ENCODE measurements around the gene COX7B2.

COX7B2 gene

DNA sequence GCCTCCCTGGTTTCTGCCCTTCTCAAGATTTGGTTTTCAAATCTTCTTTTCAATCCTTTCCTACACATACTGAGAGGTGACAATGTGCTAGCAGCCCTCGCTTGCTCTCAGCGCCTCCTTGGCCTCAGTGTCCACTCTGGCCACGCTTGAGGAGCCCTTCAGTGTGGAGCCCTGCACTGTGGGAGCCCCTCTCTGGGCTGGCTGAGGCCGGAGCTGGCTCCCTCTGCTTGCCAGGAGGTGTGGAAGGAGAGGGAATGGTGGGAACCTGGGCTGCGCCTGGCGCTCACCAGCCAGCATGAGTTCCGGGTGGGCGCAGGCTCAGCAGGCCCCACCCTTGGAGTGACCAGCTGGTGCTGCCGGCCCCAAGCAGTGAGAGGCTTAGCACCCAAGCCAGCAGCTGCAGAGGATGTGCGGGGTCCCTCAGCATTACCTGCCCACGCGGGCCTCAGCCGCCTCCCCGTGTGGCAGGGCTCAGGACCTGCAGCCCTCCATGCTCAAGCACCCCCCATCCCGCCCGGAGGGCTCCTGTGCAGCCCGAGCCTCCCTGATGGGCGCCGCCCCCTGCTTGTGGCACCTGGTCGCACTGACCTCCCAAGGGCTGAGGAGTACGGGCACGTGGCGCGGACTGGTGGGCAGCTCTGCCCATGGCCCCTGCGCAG is 127.5 kb downstream of the COX7B2 start:
- no peak overlapping the region for H3K27ac ChIP-seq
- H3K4me3 ChIP-seq: no peak overlapping the region

DNA sequence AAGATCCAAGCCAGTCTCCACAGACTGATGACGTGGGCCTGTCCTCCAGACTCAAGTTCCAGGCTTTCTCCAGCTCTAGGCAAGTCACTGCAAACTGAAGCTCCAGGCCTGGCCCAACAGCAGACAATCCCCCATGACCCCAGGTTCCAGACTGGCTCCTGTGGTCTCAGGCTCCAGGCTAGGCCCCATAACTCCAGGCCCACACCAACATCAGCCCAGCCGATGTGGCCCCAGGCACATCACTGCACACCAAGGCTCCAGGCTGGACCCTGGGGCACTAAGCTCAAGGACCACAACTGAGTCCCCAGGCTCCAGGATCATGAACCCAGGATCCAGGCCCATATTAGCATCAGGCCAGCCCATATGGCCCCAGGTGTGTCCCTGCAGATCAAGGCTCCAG is 143.6 kb downstream of the COX7B2 start:
- no peak overlapping the region for H3K4me3 ChIP-seq
- no peak overlapping the region for H3K27ac ChIP-seq

DNA sequence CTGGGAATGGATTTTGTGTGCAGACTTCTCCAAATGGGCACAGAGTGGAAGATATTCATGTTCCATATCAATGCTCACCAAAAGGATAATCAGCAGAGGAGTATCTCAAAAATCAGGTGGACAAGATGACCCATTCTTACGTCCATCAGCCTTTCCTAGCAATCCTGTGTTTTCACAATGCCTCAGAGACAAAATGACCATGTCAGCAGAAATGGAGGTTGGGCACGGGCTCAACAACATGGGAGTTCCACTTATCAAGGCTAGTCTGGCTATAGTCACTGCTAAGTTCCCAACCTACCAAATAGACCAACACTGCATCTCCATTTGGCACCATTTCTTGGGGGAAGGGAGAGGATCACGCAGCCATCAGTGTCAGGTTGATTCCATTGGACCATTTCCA is 179.0 kb downstream of the COX7B2 start:
- Histone ChIP-seq H3K27ac (no peak overlapping the region), H3K4me3 (no peak overlapping the region)

DNA sequence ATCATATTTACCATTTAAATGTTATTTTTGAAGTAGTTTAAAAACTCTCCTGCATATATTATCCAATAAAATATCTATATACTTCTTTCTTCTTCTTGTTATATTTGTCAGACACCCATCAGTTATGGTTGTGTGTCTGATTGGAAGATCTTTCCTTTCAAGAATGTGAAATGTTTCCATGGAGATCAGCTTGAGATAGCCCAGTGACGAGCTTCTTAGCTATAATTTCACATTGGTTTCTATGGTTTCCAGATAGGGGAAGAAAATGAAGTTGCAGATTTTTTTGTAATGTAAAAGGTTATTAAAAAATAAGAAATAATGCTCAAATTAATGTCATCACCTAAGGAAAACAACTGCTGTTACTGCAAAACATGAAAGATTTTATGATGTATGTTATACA is 189.0 kb downstream of the COX7B2 start:
- Histone ChIP-seq H3K4me3 (no peak overlapping the region), H3K27ac (no peak overlapping the region)

DNA sequence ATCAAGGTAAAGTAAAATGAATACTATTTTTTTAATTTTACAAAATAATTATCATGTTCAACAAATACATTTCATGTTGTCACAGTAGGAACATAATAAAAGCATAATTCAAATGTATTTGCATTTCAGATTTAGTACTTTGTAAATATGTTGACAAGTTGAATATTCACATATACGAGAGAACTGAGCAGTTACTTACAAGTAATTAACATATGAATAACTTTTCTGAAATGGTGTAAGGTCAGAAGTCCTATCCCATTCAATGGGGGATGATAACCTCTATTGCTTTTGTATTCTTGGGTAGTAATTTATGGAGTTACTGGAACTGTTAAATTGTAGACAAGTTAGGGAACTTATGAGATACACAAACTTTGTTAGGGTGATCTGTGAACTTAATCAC is 191.1 kb downstream of the COX7B2 start:
- Histone ChIP-seq H3K27ac (no peak overlapping the region), H3K4me3 (no peak overlapping the region)

DNA sequence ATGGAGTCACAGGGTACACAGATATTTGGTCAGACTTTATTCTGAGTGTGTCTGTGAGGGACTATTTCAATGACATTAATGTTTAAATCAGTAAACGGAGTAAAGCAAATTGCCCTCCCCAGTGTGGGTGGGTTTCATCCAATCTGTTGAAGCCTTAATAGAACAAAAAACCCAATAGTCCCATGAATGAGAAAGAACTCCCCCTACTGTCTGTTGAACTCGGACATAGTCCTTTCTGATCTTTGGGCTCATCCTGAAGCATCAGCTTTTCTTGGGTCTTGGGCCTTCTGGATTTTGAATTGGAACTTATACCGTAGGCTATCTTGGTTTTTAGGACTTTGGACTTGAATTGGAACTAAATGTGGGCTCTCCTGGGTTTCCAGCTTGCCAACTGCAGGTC is 193.6 kb downstream of the COX7B2 start:
- no peak overlapping the region for H3K27ac ChIP-seq
- H3K4me3 ChIP-seq: no peak overlapping the region

DNA sequence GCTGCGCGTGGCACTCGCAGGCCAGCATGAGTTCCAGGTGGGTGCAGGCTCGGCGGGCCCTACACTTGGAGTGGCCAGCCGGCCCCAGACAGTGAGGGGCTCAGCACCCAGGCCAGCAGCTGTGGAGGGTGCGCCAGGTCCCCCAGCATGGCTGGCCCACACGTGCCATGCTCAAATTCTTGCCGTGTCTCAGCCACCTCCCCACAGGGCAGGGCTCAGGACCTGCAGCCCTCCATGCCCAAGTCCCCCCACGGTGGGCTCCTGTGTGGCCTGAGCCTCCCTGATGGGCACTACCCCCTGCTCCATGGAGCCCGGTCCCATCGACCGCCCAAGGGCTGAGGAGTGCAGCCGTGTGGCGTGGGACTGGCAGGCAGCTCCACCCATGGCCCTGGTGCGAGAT is 210.2 kb downstream of the COX7B2 start:
- H3K27ac ChIP-seq: no peak overlapping the region
- H3K4me3 ChIP-seq: no peak overlapping the region

All from skin epidermis (tissue), 12 donors.